ENCODE data around the gene UNC13D. TPM values are rescaled to one million over a fixed set of nuclear protein-coding genes. Genes with fewer than 3 reads are reported as not detected.

Gene UNC13D
- polyA plus RNA-seq, 3 donors = 28.4 to 111 (median 53.3) TPM

DNA sequence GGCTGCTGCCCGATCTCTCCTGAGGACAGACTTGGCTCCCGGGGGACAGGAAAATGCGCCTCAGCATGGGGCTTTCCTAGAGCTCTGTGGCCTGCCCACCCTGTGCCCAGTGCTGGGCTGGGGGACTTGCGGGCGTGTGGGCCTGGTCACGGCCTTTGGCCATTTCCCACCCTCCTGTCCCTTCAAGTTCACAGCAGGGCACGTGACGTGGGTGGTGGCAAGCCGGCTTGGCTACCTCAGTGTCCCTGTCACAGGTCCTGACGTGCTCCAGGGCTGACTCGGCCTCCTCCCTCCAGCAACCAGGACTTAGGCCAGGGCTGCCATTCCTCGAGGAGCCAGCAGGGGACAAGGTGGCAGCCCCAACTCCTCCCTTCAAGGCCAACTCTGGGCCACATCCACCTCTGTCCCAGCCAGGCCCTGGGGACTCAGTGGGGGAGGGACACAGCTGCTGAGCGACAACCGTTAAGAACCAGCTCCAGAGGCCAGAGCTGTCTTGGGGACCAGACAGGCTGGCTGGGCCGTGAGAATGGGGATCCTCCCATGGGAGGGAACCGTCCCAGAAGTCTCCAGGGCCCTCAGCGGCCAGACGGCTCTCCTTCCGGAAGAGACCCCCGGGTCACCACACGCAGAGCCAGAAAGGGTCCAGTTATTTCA is 981 bp upstream of the UNC13D start:
- H3K4me3 Mint-ChIP-seq = peak overlapping the region; percentile 16 to 42
- Histone ChIP-seq H3K4me2 (replicated peaks; ENCODE audit: extremely low read depth, low read length, poor library complexity, severe bottlenecking) (peak overlapping the region; percentile 86), H2AFZ (ENCODE audit: insufficient read depth, low read depth, low read length, poor library complexity, severe bottlenecking) (peak overlapping the region; percentile 56), H3K79me2 (ENCODE audit: insufficient read depth, low read length) (peaks cover 39% of the 10 kb centered on the region), H3K9ac (ENCODE audit: insufficient read depth, low read length, poor library complexity, severe bottlenecking) (peak overlapping the region; percentile 85), H4K20me1 (ENCODE audit: insufficient read depth, low read length) (peaks cover 72% of the 10 kb centered on the region), H3K27me3 (ENCODE audit: control insufficient read depth in 2 of 2, insufficient read depth in 2 of 2, low read length in 2 of 2) (no peaks in the 10 kb centered on the region), H3K9me3 (replicated peaks in 1 of 2; ENCODE audit: control insufficient read depth in 1 of 2, insufficient read depth in 1 of 2, low read length in 2 of 2) (no peaks in the 10 kb centered on the region), H3K4me1 (ENCODE audit: control insufficient read depth in 1 of 2, insufficient read depth in 2 of 2, low read length in 2 of 2) (peaks cover 33 to 52% of the 10 kb centered on the region in 2 donors), H3K4me3 (replicated peaks in 1 of 3; ENCODE audit: low read depth in 2 of 3, low read length in 3 of 3) (peak overlapping the region in 2 of 3 experiments; percentile 89 to 91), H3K36me3 (replicated peaks in 1 of 2; ENCODE audit: control insufficient read depth in 1 of 2, insufficient read depth in 2 of 2, low read length in 2 of 2) (peaks cover 58 to 64% of the 10 kb centered on the region in 2 donors), H3K27ac (ENCODE audit: low read depth in 1 of 2, low read length in 2 of 2) (peak overlapping the region; percentile 87)
- peak; percentile 92 for TF ChIP-seq CTCF (IDR thresholded peaks at IDR 0.05)
- H3K9me3 Mint-ChIP-seq = no peaks in the 10 kb centered on the region
- intact Hi-C loops (cut with micrococcal nuclease) = loop anchor here (5.0 to 10.0 kb wide), 2 partner anchors 68 to 180 kb away; partner anchors contain the start of genes RECQL5 (in 1 of the 2) and SAP30BP (in 1 of the 2)
- 16% methylated on average over 13 of the region's 21 CpGs for WGBS (ENCODE audit: insufficient coverage)
- peaks cover 23% of the 10 kb centered on the region for H3K4me1 Mint-ChIP-seq
- H3K27ac Mint-ChIP-seq = peak overlapping the region; percentile 87 to 91 (median 88)
- peak; percentile 85 to 93 (median 89) for DNase-seq
- peaks cover 52 to 68% of the 10 kb centered on the region in 2 donors for H3K36me3 Mint-ChIP-seq
- no peaks in the 10 kb centered on the region for H3K27me3 Mint-ChIP-seq (ENCODE audit: low read depth in 3 of 3)

DNA sequence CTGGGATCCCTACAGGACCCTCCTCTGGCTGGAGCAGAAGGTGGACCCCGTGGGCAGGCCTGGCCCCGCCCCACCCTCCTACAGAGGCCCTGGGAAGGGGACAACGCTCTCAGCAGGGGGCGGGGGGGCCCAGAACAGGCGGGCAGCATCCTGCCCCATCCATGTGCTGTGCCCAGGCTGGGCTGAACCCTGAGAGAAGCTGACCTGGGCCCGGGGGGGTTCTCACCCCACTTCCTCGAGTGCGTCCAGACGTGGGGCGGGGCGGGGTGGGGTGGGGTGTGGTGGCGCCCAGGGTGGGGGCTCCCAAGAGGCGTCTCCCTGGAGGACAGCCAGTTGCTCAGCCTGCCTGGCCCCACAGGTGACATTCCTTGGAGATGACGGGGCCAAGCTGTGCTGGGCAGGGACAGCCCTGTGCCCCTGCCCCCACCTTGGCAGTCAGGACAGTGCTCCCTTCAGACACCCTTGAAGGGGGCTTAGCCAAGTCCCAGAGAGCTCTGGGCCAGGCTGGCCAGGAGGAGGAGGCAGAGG is 390 bp upstream of the UNC13D start:
- no peak for TF ChIP-seq CTCF (IDR thresholded peaks at IDR 0.05)
- peak overlapping the region; percentile 87 for H3K27ac ChIP-seq (ENCODE audit: low read depth in 1 of 2, low read length in 2 of 2)
- H3K9me3 Mint-ChIP-seq = no peaks in the 10 kb centered on the region
- 2% methylated on average over 11 of the region's 14 CpGs for whole genome bisulfite sequencing (ENCODE audit: insufficient coverage)
- no peaks in the 10 kb centered on the region for H3K27me3 Mint-ChIP-seq (ENCODE audit: low read depth in 3 of 3)
- intact Hi-C loops (cut with micrococcal nuclease) = loop anchor here (5.0 to 10.0 kb wide), 2 partner anchors 67 to 180 kb away; partner anchors contain the start of genes RECQL5 (in 1 of the 2) and SAP30BP (in 1 of the 2)
- H3K4me3 Mint-ChIP-seq = peak overlapping the region; percentile 89 to 97
- H3K79me2 ChIP-seq (ENCODE audit: insufficient read depth, low read length) = peaks cover 37% of the 10 kb centered on the region
- peak overlapping the region; percentile 86 for H3K4me2 ChIP-seq (replicated peaks; ENCODE audit: extremely low read depth, low read length, poor library complexity, severe bottlenecking)
- H3K36me3 ChIP-seq (replicated peaks in 1 of 2; ENCODE audit: control insufficient read depth in 1 of 2, insufficient read depth in 2 of 2, low read length in 2 of 2) = peaks cover 59 to 64% of the 10 kb centered on the region in 2 donors
- H3K27me3 ChIP-seq (ENCODE audit: control insufficient read depth in 2 of 2, insufficient read depth in 2 of 2, low read length in 2 of 2) = no peaks in the 10 kb centered on the region
- H3K4me1 Mint-ChIP-seq = peaks cover 23% of the 10 kb centered on the region
- peak overlapping the region; percentile 85 for H3K9ac ChIP-seq (ENCODE audit: insufficient read depth, low read length, poor library complexity, severe bottlenecking)
- peak overlapping the region; percentile 88 to 96 (median 92) for H3K27ac Mint-ChIP-seq
- peaks cover 74% of the 10 kb centered on the region for H4K20me1 ChIP-seq (ENCODE audit: insufficient read depth, low read length)
- H3K4me1 ChIP-seq (ENCODE audit: control insufficient read depth in 1 of 2, insufficient read depth in 2 of 2, low read length in 2 of 2) = peaks cover 33 to 52% of the 10 kb centered on the region in 2 donors
- peak overlapping the region; percentile 89 for H2AFZ ChIP-seq (ENCODE audit: insufficient read depth, low read depth, low read length, poor library complexity, severe bottlenecking)
- peaks cover 51 to 68% of the 10 kb centered on the region in 2 donors for H3K36me3 Mint-ChIP-seq
- no peaks in the 10 kb centered on the region for H3K9me3 ChIP-seq (replicated peaks in 1 of 2; ENCODE audit: control insufficient read depth in 1 of 2, insufficient read depth in 1 of 2, low read length in 2 of 2)
- no peak for DNase-seq
- peak overlapping the region; percentile 59 to 91 (median 89) for H3K4me3 ChIP-seq (replicated peaks in 1 of 3; ENCODE audit: low read depth in 2 of 3, low read length in 3 of 3)
